Vagina (tissue), 2 donors: Measurements from ENCODE around the gene IL17RA.

ENCODE experiments used
- CTCF ChIP-seq, 3 experiments: fragments of 450-650 bp in 2 of 3; fragments of 200-600 bp in 1 of 3; sonication (generic) in 1 of 3; IDR thresholded peaks; one replicate each; pipeline ENCODE4 v1.5.1; 2017 to 2019; ENCODE audit warnings: antibody characterized with exemption in 3 of 3, mild to moderate bottlenecking in 2 of 3, moderate library complexity in 2 of 3
- POLR2A ChIP-seq, 2 donors: fragments of 450-650 bp; IDR thresholded peaks; one replicate each; pipeline ENCODE4 v1.6.1; 2017; ENCODE audit warnings: antibody characterized with exemption in 2 of 2, mild to moderate bottlenecking in 2 of 2, moderate library complexity in 2 of 2
- POLR2AphosphoS5 ChIP-seq, 2 donors: sonication (generic); formaldehyde crosslinking; IDR thresholded peaks; one replicate each; pipeline ENCODE4 v1.9.0; 2017; ENCODE audit warnings: antibody characterized with exemption in 2 of 2, mild to moderate bottlenecking in 2 of 2, low read depth in 1 of 2; ENCODE audit not compliant: insufficient read depth in 1 of 2

GRCh38 chr22:17096071-17096470 lies 11.3 kb downstream of the IL17RA start:
- TF ChIP-seq POLR2A (IDR thresholded peaks at IDR 0.05): no peak
- TF ChIP-seq CTCF (IDR thresholded peaks at IDR 0.05): no peak
- TF ChIP-seq POLR2AphosphoS5 (IDR thresholded peaks at IDR 0.05; ENCODE audit: insufficient read depth in 1 of 2, low read depth in 1 of 2): no peak
